Caco-2 (cell line): ENCODE measurements around the gene CAPN11. TPM values are rescaled to one million over a fixed set of nuclear protein-coding genes. Genes with fewer than 3 reads are reported as not detected.
A peak's percentile ranks its signal among the peaks of the same experiment; 100 is the strongest.

Experiments used
- BruUV-seq: library from RNA; stranded (reverse); fragments of 400-500 nt; replicated peaks from 2 replicates; lab custom pipeline; 2021; lab: Mats Ljungman, UMichigan
- CTCF ChIA-PET: fragments of 300-600 bp; sonication (Branson Sonifier 250); formaldehyde crosslinking; loops from one replicate; lab custom pipeline; 2022; ENCODE audit warnings: antibody characterized with exemption; lab: Charles Lee
- POLR2A ChIA-PET: fragments of 300-600 bp; sonication (Branson Sonifier 250); formaldehyde crosslinking; loops from one replicate; lab custom pipeline; 2022; ENCODE audit warnings: antibody characterized with exemption; lab: Charles Lee
- DNase-seq, 2 experiments: peaks; one replicate each; pipeline versions ENCODE4 v3.0.0 to v3.0.0-alpha.2; 2020 to 2022
- H3K27me3 ChIP-seq: replicated peaks from 2 replicates; pipeline ENCODE4 v1.6.0; 2011; ENCODE audit warnings: low read length; ENCODE audit not compliant: control insufficient read depth, insufficient read depth
- H3K36me3 ChIP-seq: 2 replicates; pipeline ENCODE4 v1.5.1; 2011; ENCODE audit warnings: low read length; ENCODE audit not compliant: control insufficient read depth, insufficient read depth
- H3K4me1 ChIP-seq: fragments of 250-450 bp; sonication (Bioruptor Pico); 2 replicates; pipeline ENCODE4 v1.5.1; 2020; ENCODE audit warnings: mild to moderate bottlenecking
- H3K4me3 ChIP-seq: 2 replicates; pipeline ENCODE4 v1.5.1; 2011; ENCODE audit warnings: low read depth, mild to moderate bottlenecking, control low read depth, low read length
- H3K9me3 ChIP-seq: fragments of 250-450 bp; sonication (Bioruptor Pico); 2 replicates; pipeline ENCODE4 v1.5.1; 2020; ENCODE audit warnings: mild to moderate bottlenecking, moderate library complexity
- H3K27ac Mint-ChIP-seq: one replicate; pipeline ENCODE4 v1.8.0; 2022; ENCODE audit warnings: mixed read lengths; ENCODE audit not compliant: unreplicated experiment
- H3K27me3 Mint-ChIP-seq: one replicate; pipeline ENCODE4 v1.8.0; 2022; ENCODE audit warnings: mixed read lengths; ENCODE audit not compliant: insufficient read depth, unreplicated experiment
- H3K36me3 Mint-ChIP-seq: one replicate; pipeline ENCODE4 v1.8.0; 2022; ENCODE audit warnings: mild to moderate bottlenecking, mixed read lengths; ENCODE audit not compliant: insufficient read depth, unreplicated experiment
- H3K4me1 Mint-ChIP-seq: one replicate; pipeline ENCODE4 v1.8.0; 2022; ENCODE audit warnings: low read depth, mixed read lengths; ENCODE audit not compliant: unreplicated experiment
- H3K4me3 Mint-ChIP-seq: one replicate; pipeline ENCODE4 v1.8.0; 2022; ENCODE audit warnings: mild to moderate bottlenecking, moderate library complexity, mixed read lengths; ENCODE audit not compliant: unreplicated experiment
- H3K9me3 Mint-ChIP-seq: one replicate; pipeline ENCODE4 v1.8.0; 2022; ENCODE audit warnings: mixed read lengths; ENCODE audit not compliant: unreplicated experiment
- intact Hi-C: fragments of 100-400 bp; cut with micrococcal nuclease; formaldehyde crosslinking; loops from one replicate; pipeline ENCODE4 v1.10.0; 2022; ENCODE audit not compliant: unreplicated experiment
- total RNA-seq: library from RNA; stranded (reverse); gene quantifications from 2 replicates; pipeline ENCODE4 v1.2.3, GENCODE V29; 2022
- TF ChIP-seq, protein P1 (sequence below), 2 experiments: fragments of 200-600 bp in 1 of 2; IDR thresholded peaks; 1 replicate in 1 of 2; 2 replicates in 1 of 2; pipeline versions ENCODE4 v1.5.1 to v1.8.0; 2011 to 2022; ENCODE audit warnings: antibody characterized with exemption in 1 of 2, control low read depth in 1 of 2, inconsistent platforms in 1 of 2, low read depth in 1 of 2, low read length in 1 of 2, mild to moderate bottlenecking in 1 of 2, moderate library complexity in 1 of 2; ENCODE audit not compliant: insufficient read depth in 1 of 2, severe bottlenecking in 1 of 2, unreplicated experiment in 1 of 2

The CAPN11 gene
- total RNA-seq, 1 experiment from 2014 or later: not detected

DNA sequence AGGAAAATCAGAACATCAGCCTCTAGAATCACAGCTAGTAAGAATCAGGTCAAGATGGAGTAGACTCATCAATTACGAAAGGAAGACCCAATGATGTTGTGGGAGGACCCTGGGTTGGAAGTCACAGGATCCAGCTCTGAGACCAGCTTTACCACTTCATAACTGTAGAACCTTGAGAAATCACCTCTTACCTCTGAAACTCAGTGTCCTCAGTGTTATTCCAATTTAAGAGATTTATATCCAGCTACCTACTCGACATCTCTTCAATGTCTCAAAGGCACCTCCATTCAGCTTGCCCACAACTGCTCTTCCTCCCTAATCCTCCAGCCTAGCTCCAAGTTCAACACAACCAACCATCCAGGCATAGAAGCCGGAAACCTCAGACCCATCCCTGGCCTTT, 47.7 kb upstream of the CAPN11 start:
- H3K36me3 Mint-ChIP-seq: peaks cover 66% of the 10 kb centered on the region

DNA sequence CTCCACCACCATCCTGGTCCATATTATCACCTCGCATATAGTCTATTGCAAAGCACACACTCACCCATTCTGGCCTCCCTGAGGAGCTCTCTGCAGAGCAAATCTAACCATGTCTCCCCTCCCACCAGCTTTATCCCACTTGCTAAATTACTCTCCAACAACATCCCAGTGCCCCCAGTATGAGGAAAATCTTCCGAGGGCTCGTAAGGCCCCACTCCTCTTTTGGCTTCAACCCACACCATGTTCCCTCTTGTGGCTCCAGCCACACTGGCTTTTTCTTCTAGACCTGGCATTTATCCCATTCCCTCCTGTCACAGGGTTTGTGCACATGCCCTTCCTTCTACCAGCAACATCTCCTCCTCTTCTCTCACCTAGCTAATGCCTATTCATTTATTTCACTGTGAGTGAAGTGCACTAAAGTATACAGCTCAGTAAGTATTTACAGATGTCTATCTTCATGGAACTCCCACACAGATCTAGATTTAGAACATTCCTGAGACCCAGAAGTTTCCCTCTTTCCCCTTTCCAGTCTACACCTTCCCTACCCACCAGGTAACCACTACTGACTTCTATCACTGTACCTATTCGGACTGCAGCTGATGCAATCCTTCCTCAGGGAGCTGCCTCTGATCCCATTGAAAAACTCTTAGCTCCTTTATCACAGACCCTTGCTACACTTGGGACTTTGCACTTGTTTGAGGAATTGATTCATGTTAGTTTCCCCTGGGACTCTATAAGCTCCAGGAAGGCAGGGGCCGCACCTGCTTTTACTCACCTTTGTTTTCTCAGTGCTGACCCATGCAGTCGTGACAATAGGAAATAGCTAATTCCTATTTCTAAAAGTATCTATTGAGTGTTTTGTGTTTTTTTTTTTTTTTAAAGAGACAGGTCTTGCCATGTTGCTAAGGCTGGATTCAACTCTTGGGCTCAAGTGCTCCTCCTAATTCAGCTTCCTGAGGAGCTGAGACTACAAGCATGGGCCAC, 46.9 kb upstream of the CAPN11 start:
- Histone ChIP-seq H3K36me3 (peaks cover 5% of the 10 kb centered on the region), H3K4me3 (no peak overlapping the region), H3K27me3 (no peaks in the 10 kb centered on the region), H3K4me1 (peaks cover 3% of the 10 kb centered on the region), H3K9me3 (no peaks in the 10 kb centered on the region)
- Mint-ChIP-seq H3K4me1 (peaks cover 28% of the 10 kb centered on the region), H3K36me3 (peaks cover 59% of the 10 kb centered on the region), H3K9me3 (no peaks in the 10 kb centered on the region), H3K27ac (peak overlapping the region; percentile 91), H3K27me3 (no peaks in the 10 kb centered on the region), H3K4me3 (peak overlapping the region; percentile 27)
- POLR2A ChIA-PET: interaction anchor here (0.6 to 1.7 kb wide), 5 partner anchors 16 to 690 kb away, joined by 3 to 11 read pairs (median 4); partner anchors contain the start of genes HSP90AB1, MRPL14 and TMEM63B
- peak; percentile 46 to 73 for DNase-seq
- BruUV-seq: no TSS peak
- TF ChIP-seq, protein P1, sequence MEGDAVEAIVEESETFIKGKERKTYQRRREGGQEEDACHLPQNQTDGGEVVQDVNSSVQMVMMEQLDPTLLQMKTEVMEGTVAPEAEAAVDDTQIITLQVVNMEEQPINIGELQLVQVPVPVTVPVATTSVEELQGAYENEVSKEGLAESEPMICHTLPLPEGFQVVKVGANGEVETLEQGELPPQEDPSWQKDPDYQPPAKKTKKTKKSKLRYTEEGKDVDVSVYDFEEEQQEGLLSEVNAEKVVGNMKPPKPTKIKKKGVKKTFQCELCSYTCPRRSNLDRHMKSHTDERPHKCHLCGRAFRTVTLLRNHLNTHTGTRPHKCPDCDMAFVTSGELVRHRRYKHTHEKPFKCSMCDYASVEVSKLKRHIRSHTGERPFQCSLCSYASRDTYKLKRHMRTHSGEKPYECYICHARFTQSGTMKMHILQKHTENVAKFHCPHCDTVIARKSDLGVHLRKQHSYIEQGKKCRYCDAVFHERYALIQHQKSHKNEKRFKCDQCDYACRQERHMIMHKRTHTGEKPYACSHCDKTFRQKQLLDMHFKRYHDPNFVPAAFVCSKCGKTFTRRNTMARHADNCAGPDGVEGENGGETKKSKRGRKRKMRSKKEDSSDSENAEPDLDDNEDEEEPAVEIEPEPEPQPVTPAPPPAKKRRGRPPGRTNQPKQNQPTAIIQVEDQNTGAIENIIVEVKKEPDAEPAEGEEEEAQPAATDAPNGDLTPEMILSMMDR (IDR thresholded peaks at IDR 0.05; ENCODE audit: insufficient read depth in 1 of 2, low read depth in 1 of 2, low read length in 1 of 2, severe bottlenecking in 1 of 2, unreplicated experiment in 1 of 2): no peak
- intact Hi-C loops: loop anchor here (1.0 kb wide), 1 partner anchor 15 kb away; no protein-coding TSS in a partner anchor
- CTCF ChIA-PET: interaction anchor here (0.5 to 1.7 kb wide), 12 partner anchors 9 to 217 kb away, joined by 3 to 7 read pairs (median 4); partner anchors contain the start of genes HSP90AB1, MRPL14 and TMEM63B

More for the DNA sequence above, 47.7 kb upstream of the CAPN11 start:
- peaks cover 21% of the 10 kb centered on the region for H3K4me1 Mint-ChIP-seq
- peak overlapping the region; percentile 91 for H3K27ac Mint-ChIP-seq
- TF ChIP-seq, protein P1 (IDR thresholded peaks at IDR 0.05; ENCODE audit: insufficient read depth in 1 of 2, low read depth in 1 of 2, low read length in 1 of 2, severe bottlenecking in 1 of 2, unreplicated experiment in 1 of 2): no peak
- Histone ChIP-seq H3K9me3 (no peaks in the 10 kb centered on the region), H3K4me3 (no peak overlapping the region), H3K4me1 (no peaks in the 10 kb centered on the region; the same call in 1 of the 2 replicates), H3K27me3 (no peaks in the 10 kb centered on the region), H3K36me3 (peaks cover 5% of the 10 kb centered on the region)
- POLR2A ChIA-PET: interaction anchor here (0.8 to 1.7 kb wide), 2 partner anchors 17 to 136 kb away, joined by 4 to 11 read pairs; partner anchors contain the start of genes HSP90AB1, MRPL14 and TMEM63B
- H3K9me3 Mint-ChIP-seq: no peaks in the 10 kb centered on the region
- intact Hi-C loops: no loop called here
- CTCF ChIA-PET: interaction anchor here (1.2 to 1.7 kb wide), 4 partner anchors 14 to 16 kb away, joined by 3 to 7 read pairs (median 6); partner anchors contain the start of genes MRPL14 and TMEM63B
- BruUV-seq: TSS peak; percentile 13
- H3K27me3 Mint-ChIP-seq: no peaks in the 10 kb centered on the region
- no peak overlapping the region for H3K4me3 Mint-ChIP-seq
- DNase-seq: no peak

DNA sequence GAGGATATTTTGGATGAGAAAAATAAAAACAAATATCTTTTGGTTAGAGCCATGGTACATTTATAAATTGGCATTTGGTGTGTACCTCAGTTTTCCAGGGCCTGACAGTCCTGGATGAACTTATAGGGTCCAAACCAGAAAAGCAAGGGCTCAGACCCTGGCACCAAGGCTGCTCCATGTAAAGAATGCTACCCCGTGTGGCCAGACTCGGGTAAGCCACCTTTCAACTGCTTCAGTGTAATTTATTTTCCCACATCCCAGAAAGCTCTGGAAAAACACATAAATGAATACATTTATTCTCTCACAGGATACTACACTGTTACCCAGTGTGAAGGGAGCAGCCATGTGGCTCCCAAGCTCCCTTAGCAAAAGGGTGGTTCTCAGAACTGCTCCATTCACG, 45.2 kb upstream of the CAPN11 start:
- BruUV-seq: no TSS peak
- H3K36me3 Mint-ChIP-seq: peaks cover 57% of the 10 kb centered on the region
- Histone ChIP-seq H3K36me3 (peaks cover 3% of the 10 kb centered on the region), H3K4me3 (no peak overlapping the region), H3K9me3 (no peaks in the 10 kb centered on the region), H3K27me3 (no peaks in the 10 kb centered on the region), H3K4me1 (peaks cover 17% of the 10 kb centered on the region)
- no peak overlapping the region for H3K27ac Mint-ChIP-seq
- DNase-seq: no peak
- POLR2A ChIA-PET: no interaction called here
- intact Hi-C loops: no loop called here
- no peaks in the 10 kb centered on the region for H3K27me3 Mint-ChIP-seq
- CTCF ChIA-PET: interaction anchor here (0.6 to 0.7 kb wide), 2 partner anchors 11 to 19 kb away, joined by 3 read pairs; no protein-coding TSS in a partner anchor
- no peaks in the 10 kb centered on the region for H3K9me3 Mint-ChIP-seq
- peaks cover 34% of the 10 kb centered on the region for H3K4me1 Mint-ChIP-seq
- H3K4me3 Mint-ChIP-seq: no peak overlapping the region
- TF ChIP-seq, protein P1 (IDR thresholded peaks at IDR 0.05; ENCODE audit: insufficient read depth in 1 of 2, low read depth in 1 of 2, low read length in 1 of 2, severe bottlenecking in 1 of 2, unreplicated experiment in 1 of 2): peak in 1 of 2 experiments; percentile 19
